Fibroblast of skin of right quadriceps (primary cell): ENCODE results near the gene UBE2J2.

Experiments
- DNase-seq: peaks from one replicate; pipeline ENCODE4 v3.0.0-alpha.2; 2013

UBE2J2 gene

GRCh38 chr1:1295154-1295923, 21.7 kb upstream of the UBE2J2 start:
- no peak for DNase-seq

GRCh38 chr1:1294250-1294890, 20.7 kb upstream of the UBE2J2 start:
- no peak for DNase-seq

- no peak for DNase-seq
Measured at GRCh38 chr1:1293263-1294249, 19.9 kb upstream of the UBE2J2 start.

GRCh38 chr1:1292851-1293250, 19.2 kb upstream of the UBE2J2 start:
- DNase-seq: no peak

GRCh38 chr1:1292442-1292779, 18.8 kb upstream of the UBE2J2 start:
- no peak for DNase-seq

- peak; percentile 59 for DNase-seq
Measured at GRCh38 chr1:1291548-1292441, 18.1 kb upstream of the UBE2J2 start.

- DNase-seq: no peak
Measured at GRCh38 chr1:1291023-1291528, 17.4 kb upstream of the UBE2J2 start.

- peak; percentile 41 for DNase-seq
Measured at GRCh38 chr1:1290238-1290731, 16.6 kb upstream of the UBE2J2 start.

- DNase-seq: no peak
Measured at GRCh38 chr1:1287288-1288110, 13.8 kb upstream of the UBE2J2 start.

- DNase-seq: no peak
Measured at GRCh38 chr1:1286313-1287261, 12.9 kb upstream of the UBE2J2 start.

GRCh38 chr1:1285611-1286311, 12.1 kb upstream of the UBE2J2 start:
- no peak for DNase-seq

- no peak for DNase-seq
Measured at GRCh38 chr1:1285102-1285571, 11.5 kb upstream of the UBE2J2 start.

GRCh38 chr1:1284221-1285101, 10.8 kb upstream of the UBE2J2 start:
- DNase-seq: no peak

- no peak for DNase-seq
Measured at GRCh38 chr1:1283821-1284220, 10.2 kb upstream of the UBE2J2 start.

GRCh38 chr1:1282998-1283397, 9.3 kb upstream of the UBE2J2 start:
- DNase-seq: no peak

- no peak for DNase-seq
Measured at GRCh38 chr1:1281533-1282321, 8.1 kb upstream of the UBE2J2 start.
